Measurements from ENCODE around the gene ST3GAL3. TPM values are rescaled to one million over a fixed set of nuclear protein-coding genes. Genes with fewer than 3 reads are reported as not detected.

ST3GAL3 gene
- total RNA-seq, 1 donor from 2014 or later: 11.4 TPM

DNA sequence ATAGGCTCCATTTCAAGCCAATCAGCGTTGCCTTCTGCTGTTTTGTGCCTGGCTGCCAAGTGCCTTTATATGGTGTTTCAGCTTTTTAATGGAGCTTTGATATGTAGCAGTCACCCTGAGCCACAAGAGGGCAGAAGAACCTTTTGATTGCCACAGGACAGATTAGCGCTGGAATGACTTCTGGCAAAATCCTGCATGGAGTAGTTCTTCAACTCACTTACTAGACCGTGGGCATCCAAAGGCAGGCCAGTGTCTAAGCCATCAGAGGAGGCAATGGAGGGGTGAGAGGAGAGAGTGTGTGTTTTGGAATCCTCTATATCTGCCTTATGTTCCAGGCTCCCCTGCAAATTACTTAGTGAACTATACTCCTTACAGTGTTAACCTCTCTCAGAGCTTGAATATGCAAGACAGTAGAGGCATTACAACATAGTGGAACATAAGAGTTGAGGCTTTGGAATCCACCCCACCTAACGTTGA, 56.2 kb downstream of the ST3GAL3 start:
- H3K79me2 ChIP-seq (ENCODE audit: insufficient read depth, low read length): peaks cover 11% of the 10 kb centered on the region
- H3K27ac ChIP-seq (ENCODE audit: low read depth, low read length): no peak overlapping the region
- H3K9ac ChIP-seq (ENCODE audit: low read length): no peak overlapping the region
- peaks cover 38% of the 10 kb centered on the region for H4K20me1 ChIP-seq (ENCODE audit: insufficient read depth, low read length)
- no peak overlapping the region for H3K4me3 ChIP-seq (ENCODE audit: insufficient read depth, low read depth, low read length)
- no peaks in the 10 kb centered on the region for H3K36me3 ChIP-seq (ENCODE audit: insufficient read depth, low read length)
- peak; percentile 97 for FAIRE-seq
- no peak for TF ChIP-seq EZH2 (IDR thresholded peaks at IDR 0.05; ENCODE audit: insufficient read depth, low read length)
- TF ChIP-seq, protein P1, sequence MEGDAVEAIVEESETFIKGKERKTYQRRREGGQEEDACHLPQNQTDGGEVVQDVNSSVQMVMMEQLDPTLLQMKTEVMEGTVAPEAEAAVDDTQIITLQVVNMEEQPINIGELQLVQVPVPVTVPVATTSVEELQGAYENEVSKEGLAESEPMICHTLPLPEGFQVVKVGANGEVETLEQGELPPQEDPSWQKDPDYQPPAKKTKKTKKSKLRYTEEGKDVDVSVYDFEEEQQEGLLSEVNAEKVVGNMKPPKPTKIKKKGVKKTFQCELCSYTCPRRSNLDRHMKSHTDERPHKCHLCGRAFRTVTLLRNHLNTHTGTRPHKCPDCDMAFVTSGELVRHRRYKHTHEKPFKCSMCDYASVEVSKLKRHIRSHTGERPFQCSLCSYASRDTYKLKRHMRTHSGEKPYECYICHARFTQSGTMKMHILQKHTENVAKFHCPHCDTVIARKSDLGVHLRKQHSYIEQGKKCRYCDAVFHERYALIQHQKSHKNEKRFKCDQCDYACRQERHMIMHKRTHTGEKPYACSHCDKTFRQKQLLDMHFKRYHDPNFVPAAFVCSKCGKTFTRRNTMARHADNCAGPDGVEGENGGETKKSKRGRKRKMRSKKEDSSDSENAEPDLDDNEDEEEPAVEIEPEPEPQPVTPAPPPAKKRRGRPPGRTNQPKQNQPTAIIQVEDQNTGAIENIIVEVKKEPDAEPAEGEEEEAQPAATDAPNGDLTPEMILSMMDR (IDR thresholded peaks at IDR 0.05; ENCODE audit: insufficient read depth, low read depth, low read length): peak; percentile 96
- no peak overlapping the region for H2AFZ ChIP-seq (ENCODE audit: low read depth, low read length)
- Mint-ChIP-seq H3K9me3 (ENCODE audit: unreplicated experiment) (no peaks in the 10 kb centered on the region), H3K36me3 (ENCODE audit: low read depth, unreplicated experiment) (no peaks in the 10 kb centered on the region), H3K4me3 (ENCODE audit: unreplicated experiment) (no peak overlapping the region), H3K27ac (ENCODE audit: unreplicated experiment) (no peak overlapping the region), H3K27me3 (ENCODE audit: low read depth, unreplicated experiment) (no peaks in the 10 kb centered on the region), H3K4me1 (ENCODE audit: low read depth, unreplicated experiment) (peaks cover 14% of the 10 kb centered on the region)
- H3K4me1 ChIP-seq (ENCODE audit: insufficient read depth, low read length): peaks cover 15% of the 10 kb centered on the region
- no peak overlapping the region for H3K4me2 ChIP-seq (ENCODE audit: low read length)
- no peaks in the 10 kb centered on the region for H3K9me3 ChIP-seq (ENCODE audit: insufficient read depth, low read depth, low read length)
- H3K27me3 ChIP-seq (ENCODE audit: insufficient read depth, low read length): no peaks in the 10 kb centered on the region
- DNase-seq (ENCODE audit: low read depth): peak; percentile 68

GRCh38 chr1:43764581-43764980, 57.2 kb downstream of the ST3GAL3 start:
- no peak for DNase-seq (ENCODE audit: low read depth)

More at GRCh38 chr1:43764581-43764980, 57.2 kb downstream of the ST3GAL3 start:
- H3K4me2 ChIP-seq (ENCODE audit: low read length): no peak overlapping the region
- Mint-ChIP-seq H3K4me3 (ENCODE audit: unreplicated experiment) (no peak overlapping the region), H3K9me3 (ENCODE audit: unreplicated experiment) (no peaks in the 10 kb centered on the region), H3K36me3 (ENCODE audit: low read depth, unreplicated experiment) (no peaks in the 10 kb centered on the region), H3K4me1 (ENCODE audit: low read depth, unreplicated experiment) (peaks cover 14% of the 10 kb centered on the region), H3K27me3 (ENCODE audit: low read depth, unreplicated experiment) (no peaks in the 10 kb centered on the region), H3K27ac (ENCODE audit: unreplicated experiment) (no peak overlapping the region)
- H3K4me1 ChIP-seq (ENCODE audit: insufficient read depth, low read length): peaks cover 15% of the 10 kb centered on the region
- H3K4me3 ChIP-seq (ENCODE audit: insufficient read depth, low read depth, low read length): no peak overlapping the region
- peaks cover 14% of the 10 kb centered on the region for H3K79me2 ChIP-seq (ENCODE audit: insufficient read depth, low read length)
- H3K9ac ChIP-seq (ENCODE audit: low read length): no peak overlapping the region
- no peaks in the 10 kb centered on the region for H3K27me3 ChIP-seq (ENCODE audit: insufficient read depth, low read length)
- H3K36me3 ChIP-seq (ENCODE audit: insufficient read depth, low read length): no peaks in the 10 kb centered on the region
- no peak for FAIRE-seq
- H2AFZ ChIP-seq (ENCODE audit: low read depth, low read length): no peak overlapping the region
- peaks cover 38% of the 10 kb centered on the region for H4K20me1 ChIP-seq (ENCODE audit: insufficient read depth, low read length)
- no peak overlapping the region for H3K27ac ChIP-seq (ENCODE audit: low read depth, low read length)
- TF ChIP-seq, protein P1 (IDR thresholded peaks at IDR 0.05; ENCODE audit: insufficient read depth, low read depth, low read length): no peak
- TF ChIP-seq EZH2 (IDR thresholded peaks at IDR 0.05; ENCODE audit: insufficient read depth, low read length): no peak
- H3K9me3 ChIP-seq (ENCODE audit: insufficient read depth, low read depth, low read length): no peaks in the 10 kb centered on the region

Measured in astrocyte (in vitro differentiated cells and primary cell).